A549 (cell line): ENCODE data around the gene RANBP3. TPM values are rescaled to one million over a fixed set of nuclear protein-coding genes. Genes with fewer than 3 reads are reported as not detected.

Experiments
- ATAC-seq, 2 experiments: fragments of 200-7000 bp in 1 of 2; fragments of >200 bp in 1 of 2; cut with Nextera tagmentation in 1 of 2; cut with Tn5 transposase in 1 of 2; 3 replicates each; pipeline versions ENCODE4 v1.8.0 to v1.9.1; 2018 to 2020; ENCODE audit warnings: mild to moderate bottlenecking in 1 of 2, moderate library complexity in 1 of 2
- CTCF ChIA-PET: fragments of 300-600 bp; sonication (Branson Sonifier 250); formaldehyde crosslinking; extraction: SDS; loops from one replicate; lab custom pipeline; 2021; ENCODE audit warnings: antibody characterized with exemption, inconsistent platforms; lab: Yijun Ruan, JAX
- POLR2A ChIA-PET: fragments of 350-600 bp; formaldehyde crosslinking; extraction: SDS; loops from one replicate; lab custom pipeline; 2021; ENCODE audit warnings: antibody characterized with exemption, inconsistent platforms; lab: Yijun Ruan, JAX
- DNase-seq, 2 experiments: peaks; one replicate each; pipeline versions ENCODE4 v3.0.0 to v3.0.0-alpha.2; 2011 to 2016; ENCODE audit warnings: low read depth in 1 of 2, low spot score in 1 of 2
- FAIRE-seq: peaks from 2 replicates; lab custom pipeline; 2011; peaks lifted over from hg19 to GRCh38; lab: Jason Lieb, UNC
- H3K27ac ChIP-seq, 2 experiments: fragments of >200 bp; sonication (Bioruptor Twin); formaldehyde crosslinking; 3 replicates each; pipeline ENCODE4 v1.5.1; 2016 to 2017
- H3K4me1 ChIP-seq: fragments of >200 bp; sonication (Bioruptor Twin); formaldehyde crosslinking; 3 replicates; pipeline ENCODE4 v1.6.1; 2016
- H3K4me2 ChIP-seq: fragments of >200 bp; sonication (Bioruptor Twin); formaldehyde crosslinking; 3 replicates; pipeline ENCODE4 v1.6.1; 2016
- H3K4me3 ChIP-seq: fragments of >200 bp; sonication (Bioruptor Twin); formaldehyde crosslinking; 3 replicates; pipeline ENCODE4 v1.5.1; 2016
- H3K9me3 ChIP-seq: fragments of >200 bp; sonication (Bioruptor Twin); formaldehyde crosslinking; 3 replicates; pipeline ENCODE4 v1.6.1; 2016
- CEBPB ChIP-seq, 2 experiments: fragments of >200 bp in 1 of 2; sonication (Bioruptor Twin) in 1 of 2; formaldehyde crosslinking in 1 of 2; IDR thresholded peaks; 2 replicates each; pipeline ENCODE4 v1.6.1; 2012 to 2016
- EHF ChIP-seq: fragments of 250-450 bp; sonication (Bioruptor Pico); IDR thresholded peaks from 2 replicates; pipeline ENCODE4 v1.5.0; 2020; ENCODE audit warnings: mild to moderate bottlenecking
- EP300 ChIP-seq, 2 experiments: fragments of >200 bp; sonication (Bioruptor Twin); formaldehyde crosslinking; IDR thresholded peaks; 2 replicates in 1 of 2; 3 replicates in 1 of 2; pipeline ENCODE4 v1.6.1; 2016 to 2017
- ESRRA ChIP-seq: fragments of 150-350 bp; IDR thresholded peaks from 2 replicates; pipeline ENCODE4 v1.6.1; 2014; ENCODE audit warnings: mild to moderate bottlenecking, low read length, borderline replicate concordance
- FOSL2 ChIP-seq, 2 experiments: fragments of 450-650 bp in 1 of 2; fragments of >200 bp in 1 of 2; sonication (Bioruptor Twin) in 1 of 2; formaldehyde crosslinking; IDR thresholded peaks; 2 replicates each; pipeline versions ENCODE4 v1.5.0 to v1.6.1; 2016 to 2020; ENCODE audit warnings: mild to moderate bottlenecking in 1 of 2, moderate library complexity in 1 of 2
- FOXS1 ChIP-seq: fragments of 250-450 bp; sonication (Bioruptor Pico); IDR thresholded peaks from 2 replicates; pipeline ENCODE4 v1.5.0; 2020; ENCODE audit warnings: mild to moderate bottlenecking, moderate library complexity
- GATA3 ChIP-seq: IDR thresholded peaks from 2 replicates; pipeline ENCODE4 v1.6.1; 2012; ENCODE audit warnings: borderline replicate concordance
- HEYL ChIP-seq: fragments of 250-450 bp; sonication (Bioruptor Pico); IDR thresholded peaks from 2 replicates; pipeline ENCODE4 v1.8.0; 2021; ENCODE audit warnings: mild to moderate bottlenecking, moderate library complexity
- HOXA7 ChIP-seq: fragments of 250-450 bp; sonication (Bioruptor Pico); IDR thresholded peaks from 2 replicates; pipeline ENCODE4 v1.5.0; 2020; ENCODE audit warnings: mild to moderate bottlenecking, moderate library complexity
- HOXB5 ChIP-seq: fragments of 250-450 bp; sonication (Bioruptor Pico); IDR thresholded peaks from 2 replicates; pipeline ENCODE4 v1.5.0; 2020; ENCODE audit warnings: mild to moderate bottlenecking, moderate library complexity
- JUN ChIP-seq, 2 experiments: fragments of >200 bp; sonication (Bioruptor Twin); formaldehyde crosslinking; IDR thresholded peaks; 2 replicates in 1 of 2; 3 replicates in 1 of 2; pipeline ENCODE4 v1.6.1; 2016 to 2017
- JUNB ChIP-seq: fragments of >200 bp; sonication (Bioruptor Twin); formaldehyde crosslinking; IDR thresholded peaks from 2 replicates; pipeline ENCODE4 v1.6.1; 2016
- KDM1A ChIP-seq: fragments of 200-600 bp; sonication (generic); IDR thresholded peaks from 2 replicates; pipeline ENCODE4 v1.6.1; 2016; ENCODE audit warnings: low read depth, mild to moderate bottlenecking
- NFE2L2 ChIP-seq: fragments of 150-350 bp; conservative IDR thresholded peaks from 2 replicates; pipeline ENCODE4 v1.6.1; 2014; ENCODE audit warnings: low read length
- NR3C1 ChIP-seq: fragments of >200 bp; sonication (Bioruptor Twin); formaldehyde crosslinking; IDR thresholded peaks from 3 replicates; pipeline ENCODE4 v1.6.1; 2017
- RAD21 ChIP-seq, 2 experiments: fragments of >200 bp in 1 of 2; sonication (Bioruptor Twin) in 1 of 2; formaldehyde crosslinking in 1 of 2; IDR thresholded peaks in 1 of 2; conservative IDR thresholded peaks in 1 of 2; 2 replicates in 1 of 2; 3 replicates in 1 of 2; pipeline ENCODE4 v1.6.1; 2012 to 2018; ENCODE audit warnings: inconsistent platforms in 1 of 2
- RARB ChIP-seq: fragments of 250-450 bp; sonication (Bioruptor Pico); IDR thresholded peaks from 2 replicates; pipeline ENCODE4 v1.8.0; 2021; ENCODE audit warnings: mild to moderate bottlenecking, moderate library complexity
- RCOR1 ChIP-seq: fragments of 150-350 bp; IDR thresholded peaks from 2 replicates; pipeline ENCODE4 v1.6.1; 2014; ENCODE audit warnings: antibody characterized with exemption, low read length, low read depth
- SMC3 ChIP-seq: fragments of >200 bp; sonication (Bioruptor Twin); formaldehyde crosslinking; IDR thresholded peaks from 3 replicates; pipeline ENCODE4 v1.6.1; 2018; ENCODE audit warnings: inconsistent platforms
- TP53 ChIP-seq: fragments of 250-450 bp; sonication (Bioruptor Pico); IDR thresholded peaks from 2 replicates; pipeline ENCODE4 v1.5.0; 2021; ENCODE audit warnings: mild to moderate bottlenecking, moderate library complexity
- ZC3H11A ChIP-seq: fragments of 450-650 bp; IDR thresholded peaks from 2 replicates; pipeline ENCODE4 v1.6.1; 2014; ENCODE audit warnings: antibody characterized with exemption, mild to moderate bottlenecking
- ZFP36 ChIP-seq: fragments of 450-650 bp; IDR thresholded peaks from 2 replicates; pipeline ENCODE4 v1.6.1; 2014; ENCODE audit warnings: borderline replicate concordance; ENCODE audit not compliant: partially characterized antibody
- ZSCAN20 ChIP-seq: fragments of 250-450 bp; sonication (Bioruptor Pico); IDR thresholded peaks from 2 replicates; pipeline ENCODE4 v1.8.0; 2022; ENCODE audit warnings: mild to moderate bottlenecking, moderate library complexity
- WGBS: methylation state at CpG from one replicate; pipeline ENCODE4 v1.1.6; 2017; ENCODE audit errors: missing lambda C conversion rate; 5-methylcytosine and 5-hydroxymethylcytosine counted together
- polyA plus RNA-seq, 4 experiments: library from polyadenylated mRNA; depleted of rRNA in 3 of 4; stranded (reverse); fragments of >200 nt; fragmentation: RNase III in 1 of 4; extraction: RNeasy Plus Mini Kit Qiagen cat#74134 plus additional on column Dnase treatment in 1 of 4; gene quantifications; 2 replicates in 3 of 4; 3 replicates in 1 of 4; pipeline ENCODE4 v1.2.3, GENCODE V29; 2011 to 2017
- TF ChIP-seq, protein P1 (sequence below): IDR thresholded peaks from 2 replicates; pipeline ENCODE4 v1.6.1; 2012; ENCODE audit warnings: low read depth, borderline replicate concordance
- TF ChIP-seq, protein P2 (sequence below): IDR thresholded peaks from 2 replicates; pipeline ENCODE4 v1.6.1; 2012
- TF ChIP-seq, protein P3 (sequence below): fragments of >200 bp; sonication (Bioruptor Twin); formaldehyde crosslinking; IDR thresholded peaks from 2 replicates; pipeline ENCODE4 v1.6.1; 2016

The RANBP3 gene
- polyA plus RNA-seq, 2 of the 4 experiments (the other 2 are of a cell fraction) = 39.2 to 53.5 TPM

DNA sequence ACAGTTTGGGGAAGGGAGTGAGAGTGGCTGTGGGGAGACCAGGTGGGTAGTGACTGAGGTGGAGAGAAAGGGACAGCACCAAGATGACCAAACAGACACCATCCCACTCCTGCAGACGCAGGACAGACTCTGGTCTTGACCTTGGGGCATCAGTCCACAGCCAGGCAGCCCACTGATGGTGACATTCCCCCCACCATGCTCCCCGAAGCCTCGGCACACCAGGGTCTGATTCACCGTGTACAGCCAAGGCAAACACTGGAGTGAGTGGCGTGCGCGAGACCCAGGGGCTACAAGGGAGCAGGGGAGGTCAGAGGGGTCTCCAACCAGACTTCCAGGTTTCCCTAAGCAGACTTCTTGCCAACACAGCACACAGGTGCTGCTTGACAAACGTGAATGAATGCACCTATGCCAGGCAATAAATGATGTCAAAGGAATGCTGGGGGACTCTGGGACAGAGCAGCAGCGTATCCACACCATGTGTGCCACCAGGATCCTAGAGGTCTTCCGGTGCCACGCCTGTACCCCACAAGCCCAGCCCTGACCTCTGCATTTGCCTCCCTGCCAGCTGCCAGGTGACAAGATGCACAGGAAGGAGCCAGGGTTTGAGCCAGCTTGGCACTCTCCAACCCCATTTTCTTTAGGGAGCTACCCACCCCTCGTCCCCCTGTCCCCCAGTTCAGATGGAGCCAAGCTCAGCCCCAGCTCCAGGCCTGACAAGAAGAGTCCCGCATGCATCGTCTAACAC, 18.5 kb downstream of the RANBP3 start:
- TF ChIP-seq FOSL2 (IDR thresholded peaks at IDR 0.05) (no peak), FOSL2 (CRISPR knock-in tag; IDR thresholded peaks at IDR 0.05) (no peak), ZSCAN20 (no peak), RCOR1 (no peak), CEBPB (IDR thresholded peaks at IDR 0.05) (no peak), JUN (IDR thresholded peaks at IDR 0.05) (no peak), ESRRA (no peak), GATA3 (no peak), HOXA7 (no peak), RARB (no peak), JUNB (no peak), HEYL (no peak), NR3C1 (no peak)
- TF ChIP-seq, protein P1, sequence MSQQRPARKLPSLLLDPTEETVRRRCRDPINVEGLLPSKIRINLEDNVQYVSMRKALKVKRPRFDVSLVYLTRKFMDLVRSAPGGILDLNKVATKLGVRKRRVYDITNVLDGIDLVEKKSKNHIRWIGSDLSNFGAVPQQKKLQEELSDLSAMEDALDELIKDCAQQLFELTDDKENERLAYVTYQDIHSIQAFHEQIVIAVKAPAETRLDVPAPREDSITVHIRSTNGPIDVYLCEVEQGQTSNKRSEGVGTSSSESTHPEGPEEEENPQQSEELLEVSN = no peak

DNA sequence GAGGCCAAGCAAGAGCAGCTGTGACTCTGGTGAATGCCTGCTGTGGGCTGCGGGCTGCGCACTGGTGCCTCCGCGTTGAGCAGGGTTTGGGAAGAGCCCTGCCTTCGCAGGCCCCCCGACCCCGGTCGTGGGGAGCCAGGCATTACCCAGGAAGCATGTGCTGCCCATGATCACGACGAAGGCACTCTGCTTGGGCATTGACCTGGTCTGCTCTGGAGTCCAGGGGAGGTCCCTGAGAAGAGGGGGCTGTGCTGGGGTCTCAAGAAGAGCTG, 19.2 kb downstream of the RANBP3 start:
- H3K4me2 ChIP-seq = no peak overlapping the region
- ATAC-seq (no peak), FAIRE-seq (no peak), DNase-seq (no peak)
- peaks cover 28% of the 10 kb centered on the region; the same call in 2 of the 3 replicates for H3K4me1 ChIP-seq
- no peak overlapping the region for H3K27ac ChIP-seq
- no peaks in the 10 kb centered on the region for H3K9me3 ChIP-seq
- 80% methylated on average over 1 of the region's 10 CpGs for WGBS
- H3K4me3 ChIP-seq = no peak overlapping the region
- CTCF ChIA-PET = interaction anchor here (2.0 kb wide), 1 partner anchor 9 kb away, joined by 6 read pairs; no protein-coding TSS in a partner anchor
- no peak for TF ChIP-seq CEBPB (IDR thresholded peaks at IDR 0.05)
- no peak for TF ChIP-seq EHF (CRISPR knock-in tag)
- no peak for TF ChIP-seq ZSCAN20
- TF ChIP-seq HEYL = no peak
- no peak for TF ChIP-seq ZC3H11A
- TF ChIP-seq KDM1A = no peak
- POLR2A ChIA-PET = no interaction called here

More for the DNA sequence above, 18.5 kb downstream of the RANBP3 start:
- FAIRE-seq (no peak), ATAC-seq (no peak), DNase-seq (no peak)
- no peak overlapping the region for H3K27ac ChIP-seq
- no peak overlapping the region for H3K4me2 ChIP-seq
- no peak overlapping the region for H3K4me3 ChIP-seq
- POLR2A ChIA-PET = no interaction called here
- peaks cover 22% of the 10 kb centered on the region; the same call in 2 of the 3 replicates for H3K4me1 ChIP-seq
- CTCF ChIA-PET = interaction anchor here (2.0 kb wide), 1 partner anchor 8 kb away, joined by 6 read pairs; no protein-coding TSS in a partner anchor
- no peaks in the 10 kb centered on the region for H3K9me3 ChIP-seq
- WGBS = 85% methylated on average over 3 of the region's 14 CpGs

DNA sequence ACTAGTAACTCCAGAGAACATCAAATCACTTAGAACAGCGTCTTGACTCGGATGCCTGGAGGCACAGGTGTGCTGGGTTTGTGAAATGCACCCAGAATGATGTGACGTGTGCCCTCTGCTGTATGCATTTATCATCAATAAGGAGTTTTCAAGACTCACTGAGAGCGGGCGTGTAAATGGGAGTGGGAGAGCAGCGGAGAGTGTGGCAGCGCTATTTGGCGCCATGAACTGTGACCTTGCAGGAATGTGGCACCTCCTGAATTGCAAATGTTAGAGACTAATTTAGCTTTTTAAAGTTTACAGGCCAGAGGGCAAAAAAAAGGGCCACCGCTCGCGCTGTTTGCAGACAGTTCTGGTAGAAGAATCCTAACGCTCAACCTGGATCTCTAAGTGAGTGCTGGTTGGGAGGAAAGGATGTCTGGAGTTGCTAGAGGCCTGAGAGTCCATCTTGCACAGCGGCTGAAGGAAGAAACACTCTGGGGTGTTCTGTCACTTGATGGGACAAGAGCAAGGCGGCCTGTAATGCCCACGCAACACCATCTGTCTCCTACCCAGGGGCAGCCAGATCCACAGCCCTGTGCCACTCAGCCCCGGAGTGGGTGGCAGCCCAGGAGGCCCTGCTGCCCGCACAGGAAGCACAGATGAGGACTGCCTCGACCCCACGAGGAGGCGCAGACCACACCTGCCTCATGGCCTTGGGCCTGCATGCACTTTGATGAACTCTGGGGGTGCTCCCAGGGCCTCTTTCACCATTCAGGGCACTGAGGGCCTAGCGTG, 19.7 kb downstream of the RANBP3 start:
- Histone ChIP-seq H3K4me2 (no peak overlapping the region), H3K4me1 (peaks cover 32% of the 10 kb centered on the region; the same call in 2 of the 3 replicates), H3K27ac (no peak overlapping the region), H3K9me3 (no peaks in the 10 kb centered on the region), H3K4me3 (no peak overlapping the region)
- TF ChIP-seq, protein P1 = no peak
- TF ChIP-seq GATA3 (no peak), CEBPB (IDR thresholded peaks at IDR 0.05) (no peak), FOXS1 (CRISPR knock-in tag) (no peak), TP53 (no peak), ZFP36 (no peak), RAD21 (conservative IDR thresholded peaks at IDR 0.05 in 1 of 2, IDR thresholded peaks at IDR 0.05 in 1 of 2) (no peak), NFE2L2 (no peak), HOXB5 (CRISPR knock-in tag) (no peak), EP300 (IDR thresholded peaks at IDR 0.05) (no peak), SMC3 (no peak)
- TF ChIP-seq, protein P2, sequence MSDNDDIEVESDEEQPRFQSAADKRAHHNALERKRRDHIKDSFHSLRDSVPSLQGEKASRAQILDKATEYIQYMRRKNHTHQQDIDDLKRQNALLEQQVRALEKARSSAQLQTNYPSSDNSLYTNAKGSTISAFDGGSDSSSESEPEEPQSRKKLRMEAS = no peak
- TF ChIP-seq, protein P3, sequence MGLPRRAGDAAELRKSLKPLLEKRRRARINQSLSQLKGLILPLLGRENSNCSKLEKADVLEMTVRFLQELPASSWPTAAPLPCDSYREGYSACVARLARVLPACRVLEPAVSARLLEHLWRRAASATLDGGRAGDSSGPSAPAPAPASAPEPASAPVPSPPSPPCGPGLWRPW = no peak
- 95% methylated on average over 13 of the region's 21 CpGs for WGBS
- ATAC-seq (no peak), FAIRE-seq (no peak), DNase-seq (no peak)
- ChIA-PET POLR2A (no interaction called here), CTCF (interaction anchor here (0.6 to 3.0 kb wide), 3 partner anchors 9 to 31 kb away, joined by 3 to 17 read pairs (median 6); no protein-coding TSS in a partner anchor)
